H1 (cell line): Measurements from ENCODE around the gene LAMB1. TPM values are rescaled to one million over a fixed set of nuclear protein-coding genes. Genes with fewer than 3 reads are reported as not detected.

ENCODE experiments used
- BACH1 ChIP-seq: IDR thresholded peaks from 2 replicates; pipeline ENCODE4 v1.6.1; 2012; ENCODE audit warnings: low read length, improper control_type of control experiment
- polyA plus RNA-seq, 7 experiments: library from polyadenylated mRNA; depleted of rRNA in 3 of 7; stranded (reverse) in 5 of 7; unstranded in 2 of 7; fragments of >200 nt in 5 of 7; fragments of 200-250 nt in 2 of 7; gene quantifications; 1 replicate in 5 of 7; 2 replicates in 1 of 7; 4 replicates in 1 of 7; pipeline versions ENCODE4 v1.2.1 to v1.2.3, GENCODE V29; 2011 to 2013; ENCODE audit warnings: missing spikeins in 2 of 7, mixed read lengths in 2 of 7
- total RNA-seq: library from RNA; stranded (reverse); fragmentation: NEBNext Ultra II Directional; extraction: Animal tissue kit (Norgen Biotek cat#: 25700); gene quantifications from 2 replicates; pipeline ENCODE4 v1.2.1, GENCODE V29; 2021

LAMB1 gene
- total and polyA plus RNA-seq, 2 of the 8 experiments (the other 6 are each of a cell fraction or from before 2014, with no cell fraction given) = 31.9 to 38.5 TPM

GRCh38 chr7:107993891-107994291, 9.1 kb downstream of the LAMB1 start (continued):
- no peak for TF ChIP-seq BACH1
